Measurements from ENCODE around the gene GLT8D2. TPM values are rescaled to one million over a fixed set of nuclear protein-coding genes. Genes with fewer than 3 reads are reported as not detected.

The GLT8D2 gene
- total and polyA plus RNA-seq, 2 donors (not counting 3 experiments of a cell fraction or from before 2014, with no cell fraction given) = 1.7 to 2.6 TPM

- no peaks in the 10 kb centered on the region for H3K9me3 ChIP-seq (replicated peaks; ENCODE audit: control insufficient read depth, insufficient read depth, low read length)
- peaks cover 0 to 12% of the 10 kb centered on the region in 2 experiments for H3K27me3 ChIP-seq (ENCODE audit: control insufficient read depth in 2 of 2, insufficient read depth in 2 of 2, low read length in 2 of 2)
- FAIRE-seq (peak; percentile 91), DNase-seq (ENCODE audit: low read depth, low spot score) (no peak)
- intact Hi-C loops (cut with micrococcal nuclease) (no loop called here), dilution Hi-C loops (cut with MboI; ENCODE audit: extremely low pct_ligation_motif_present, low sequenced_read_pairs) (no loop called here)
- peaks cover 10% of the 10 kb centered on the region for H3K4me1 ChIP-seq (ENCODE audit: control insufficient read depth, extremely low read depth, insufficient read depth, low read length)
- ChIA-PET CTCF (interaction anchor here (1.1 to 1.3 kb wide), 2 partner anchors 14 to 106 kb away, joined by 3 read pairs; no protein-coding TSS in a partner anchor), POLR2A (no interaction called here)
- no peaks in the 10 kb centered on the region for H4K20me1 ChIP-seq (replicated peaks; ENCODE audit: control insufficient read depth, extremely low read depth, insufficient read depth, low read length)
- H3K36me3 ChIP-seq (ENCODE audit: control insufficient read depth in 2 of 2, extremely low read depth in 1 of 2, insufficient read depth in 2 of 2, low read length in 2 of 2) = no peaks in the 10 kb centered on the region
- no TSS peak for BruUV-seq (replicated peaks)
- H3K9ac ChIP-seq (replicated peaks; ENCODE audit: extremely low read depth, insufficient read depth, low read length) = no peak overlapping the region
- H3K27ac ChIP-seq (ENCODE audit: insufficient read depth, low read depth, low read length) = no peak overlapping the region
- no peak overlapping the region for H3K4me2 ChIP-seq (ENCODE audit: insufficient read depth, low read length)
- H2AFZ ChIP-seq (ENCODE audit: low read depth, low read length) = no peak overlapping the region
- no peaks in the 10 kb centered on the region for H3K9me1 ChIP-seq (replicated peaks; ENCODE audit: control insufficient read depth, extremely low read depth, insufficient read depth, low read length)
- H3K4me3 ChIP-seq (replicated peaks in 1 of 3; ENCODE audit: insufficient read depth in 1 of 3, low read depth in 1 of 3, low read length in 3 of 3) = no peak overlapping the region
- H3K79me2 ChIP-seq (ENCODE audit: control insufficient read depth, insufficient read depth, low read length) = no peaks in the 10 kb centered on the region
- TF ChIP-seq MAX (IDR thresholded peaks at IDR 0.05; ENCODE audit: insufficient read depth, insufficient read length) (no peak), POLR2AphosphoS5 (IDR thresholded peaks at IDR 0.05; ENCODE audit: insufficient read depth, low read depth, low read length) (no peak), FOS (IDR thresholded peaks at IDR 0.05; ENCODE audit: borderline replicate concordance, insufficient read depth, low read length) (no peak), EZH2 (IDR thresholded peaks at IDR 0.05; ENCODE audit: borderline replicate concordance, low read depth, low read length, severe bottlenecking) (no peak), GATA2 (IDR thresholded peaks at IDR 0.05; ENCODE audit: insufficient read depth, insufficient read length, low read depth, low read length) (no peak), CTCF (IDR thresholded peaks at IDR 0.05; ENCODE audit: extremely low read depth in 1 of 2, insufficient read depth in 1 of 2, low read depth in 1 of 2, low read length in 2 of 2) (no peak), POLR2A (IDR thresholded peaks at IDR 0.05; ENCODE audit: low read depth, low read length) (no peak), JUN (IDR thresholded peaks at IDR 0.05; ENCODE audit: borderline replicate concordance, insufficient read depth, insufficient read length, low read depth) (no peak), MYC (IDR thresholded peaks at IDR 0.05; ENCODE audit: low read depth, low read length) (no peak)
These were observed 47.3 kb downstream of the GLT8D2 start for GRCh38 chr12:104002686-104003085.

Measured in endothelial cell of umbilical vein (primary cell).